ENCODE data around the gene ZNF236.

- TF ChIP-seq CTCF (IDR thresholded peaks at IDR 0.05), result no peak
- TF ChIP-seq POLR2A (IDR thresholded peaks at IDR 0.05), result no peak
Observed at GRCh38 chr18:76983613-76984051, 161.3 kb downstream of the ZNF236 start.
